ENCODE results near the gene CFAP251.

DNA sequence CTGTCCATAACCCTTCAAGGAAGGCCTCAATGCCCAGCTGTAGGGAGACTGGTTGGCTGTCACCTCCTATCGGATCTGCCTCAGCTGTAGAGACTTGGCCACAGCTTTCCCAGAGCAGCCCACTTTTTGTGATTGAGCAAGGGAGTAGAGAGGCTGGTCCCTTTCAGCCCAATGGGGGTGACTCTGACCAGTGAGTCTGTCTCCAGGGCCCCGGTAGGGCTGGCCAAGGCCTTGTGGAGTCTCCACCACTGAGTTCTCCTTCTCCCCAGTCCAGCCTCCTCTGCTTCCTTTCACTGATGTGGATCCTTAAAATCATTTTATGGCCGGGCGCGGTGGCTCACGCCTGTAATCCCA, 45.2 kb upstream of the CFAP251 start:
- no peak for TF ChIP-seq CTCF (IDR thresholded peaks at IDR 0.05)
- TF ChIP-seq POLR2A (IDR thresholded peaks at IDR 0.05): no peak
